Activated CD4-positive, alpha-beta T cell treated with anti-CD3 and anti-CD28 coated beads for 24 hours (primary cell): ENCODE data around the gene PPM1A.
"Not testable (repeated sequence)": the region's sequence is repeated elsewhere in the genome, so short reads cannot be mapped to it uniquely, and the experiment has no call there.

Experiments
- DNase-seq, 2 donors: peaks; one replicate each; pipeline ENCODE4 v3.0.0-alpha.2; 2020; ENCODE audit warnings: low read depth in 2 of 2

The PPM1A gene

DNA sequence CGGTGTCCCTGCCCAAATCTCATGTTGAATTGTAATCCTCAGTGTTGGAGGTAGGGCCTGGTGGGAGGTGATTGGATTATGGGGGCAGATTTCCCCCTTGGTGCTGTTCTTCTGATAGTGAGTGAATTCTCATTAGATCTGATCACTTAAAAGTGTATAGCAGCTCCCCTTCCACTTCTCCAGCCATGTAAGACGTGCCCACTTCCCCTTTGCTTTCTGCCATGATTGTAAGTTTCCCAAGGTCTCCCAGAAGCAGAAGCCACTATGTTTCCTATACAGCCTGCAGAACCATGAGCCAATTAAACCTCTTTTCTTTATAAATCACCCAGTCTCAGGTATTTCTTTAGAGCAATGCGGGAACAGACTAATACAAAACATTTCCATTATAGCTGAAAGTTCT lies 71.8 kb downstream of the PPM1A start:
- DNase-seq = not testable (repeated sequence)

- DNase-seq = no peak
Observed at GRCh38 chr14:60323199-60323896, 74.3 kb downstream of the PPM1A start.

- DNase-seq = no peak
Observed at GRCh38 chr14:60324837-60325236, 75.8 kb downstream of the PPM1A start.

DNA sequence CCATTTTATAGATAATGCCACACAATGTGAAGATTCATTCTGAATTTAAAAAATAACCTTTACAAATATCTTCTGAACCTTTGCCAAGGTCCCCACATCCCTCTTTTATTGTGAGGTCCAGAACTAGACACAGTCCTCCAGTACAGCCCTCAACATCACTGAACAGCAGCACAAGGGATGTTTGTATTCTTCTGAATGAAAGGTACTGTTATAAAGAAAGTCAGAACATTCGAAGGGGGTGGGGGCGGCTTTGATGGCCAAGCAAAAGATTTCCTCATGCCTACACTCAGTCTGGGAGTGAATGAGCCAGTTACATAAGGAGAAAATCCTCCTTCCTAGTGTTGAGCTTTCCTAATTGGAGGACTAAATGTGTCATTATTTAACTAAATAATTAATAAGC lies 77.3 kb downstream of the PPM1A start:
- DNase-seq = no peak

DNA sequence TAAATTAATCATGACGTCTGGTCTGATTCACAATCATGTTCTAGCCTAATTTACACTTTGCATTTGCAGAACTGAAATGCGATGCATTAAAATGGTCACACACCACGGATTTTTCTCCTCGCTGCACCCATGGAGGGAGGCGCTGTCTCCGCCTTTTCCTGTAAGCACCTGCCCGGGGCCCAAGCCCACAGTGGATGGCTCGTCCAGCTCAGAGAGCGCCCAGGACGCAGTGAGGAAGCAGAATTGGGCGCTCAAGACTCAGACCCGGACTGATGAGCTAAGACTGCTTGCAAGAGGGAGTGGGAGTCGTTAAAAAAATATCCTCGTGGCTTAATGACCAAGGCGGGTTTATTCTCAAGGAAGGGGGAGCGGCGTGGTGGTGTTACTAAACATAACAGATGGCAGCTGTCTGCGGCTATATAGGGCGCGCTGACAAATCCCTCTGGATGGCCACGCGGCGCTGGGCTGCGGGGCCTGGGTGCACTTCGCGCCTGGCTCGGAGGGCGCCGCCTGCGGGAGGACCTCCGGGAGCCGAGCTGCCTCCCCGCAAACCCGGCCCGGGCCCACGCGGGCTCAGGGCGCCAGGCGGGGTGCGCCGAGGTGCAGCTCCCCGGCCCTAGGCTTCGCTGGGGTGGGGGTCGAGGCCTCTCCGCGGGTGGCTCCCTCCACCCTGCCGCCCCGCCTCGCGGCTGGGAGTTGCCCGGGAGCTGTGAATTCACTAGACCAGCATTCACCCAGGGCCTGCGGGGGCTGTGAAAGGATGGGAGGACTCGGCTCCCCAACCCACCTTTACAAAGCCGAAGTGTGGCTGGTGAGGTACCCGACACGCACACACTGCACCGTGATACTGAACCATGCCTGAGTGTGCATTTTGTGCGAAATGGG lies 78.7 kb downstream of the PPM1A start:
- DNase-seq = peak in 1 of 2 donors; percentile 14

- no peak for DNase-seq
Observed at GRCh38 chr14:60328583-60328982, 79.6 kb downstream of the PPM1A start.

DNA sequence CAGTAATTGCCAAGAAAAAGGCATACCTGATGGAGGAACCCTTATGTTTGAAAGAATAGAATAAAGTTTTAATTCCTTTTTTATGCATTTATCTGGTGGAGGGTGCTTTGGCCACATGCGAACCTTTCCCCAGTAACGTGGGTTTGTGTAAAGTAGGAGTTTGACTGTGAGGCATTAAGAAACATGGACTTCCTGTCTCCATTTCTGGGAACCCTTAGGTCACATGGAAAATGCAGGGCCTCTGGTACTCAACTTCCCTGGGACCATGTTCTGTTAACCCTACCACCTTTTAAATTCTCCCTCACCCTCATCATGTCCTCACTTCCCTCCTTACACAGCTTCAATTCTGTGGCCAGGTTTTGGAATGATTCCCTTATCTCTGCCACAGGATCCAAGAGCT lies 80.3 kb downstream of the PPM1A start:
- no peak for DNase-seq

DNA sequence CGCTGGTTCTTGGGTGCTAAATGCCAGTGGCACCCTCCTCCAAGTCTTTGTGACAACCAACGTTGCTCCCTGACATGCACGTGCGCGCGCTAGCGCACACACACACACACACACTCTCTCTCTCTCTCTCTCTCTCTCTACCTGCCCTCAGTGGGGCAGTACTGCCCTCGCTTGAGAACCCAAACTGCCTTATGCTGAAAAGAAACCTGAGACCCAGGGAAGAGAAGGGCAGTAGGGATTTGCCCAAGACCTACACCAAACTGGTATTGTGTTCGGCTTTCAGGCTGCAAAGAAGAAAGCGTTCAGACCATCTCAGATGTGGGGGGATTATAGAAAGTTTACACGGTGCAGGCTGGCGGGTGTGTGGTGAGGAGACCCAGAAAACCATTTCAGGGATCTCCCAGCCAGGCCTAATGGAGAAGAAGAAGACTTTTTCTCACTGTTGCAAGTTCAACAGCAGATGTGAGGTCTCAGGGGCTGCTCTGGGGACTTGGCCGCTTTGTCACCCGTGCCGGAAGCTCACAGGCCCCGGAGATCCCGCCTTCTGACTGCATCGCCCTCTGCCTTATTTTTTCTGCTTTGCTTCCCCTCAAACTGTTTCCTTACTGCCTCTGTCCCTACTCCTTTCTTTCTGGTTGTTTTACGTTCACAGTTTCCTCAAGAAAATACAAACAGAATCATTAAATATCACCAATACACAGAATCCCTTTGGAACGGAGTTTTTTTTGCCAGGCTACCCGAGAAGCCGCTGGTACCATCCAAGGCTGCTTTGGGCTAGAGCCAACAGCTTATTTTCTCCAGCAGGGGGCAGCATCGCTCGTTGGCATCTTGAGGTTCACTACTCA lies 82.4 kb downstream of the PPM1A start:
- peak; percentile 71 to 76 for DNase-seq

- DNase-seq = no peak
Observed at GRCh38 chr14:60332046-60332399, 83.0 kb downstream of the PPM1A start.

- no peak for DNase-seq
Observed at GRCh38 chr14:60332869-60333268, 83.8 kb downstream of the PPM1A start.

GRCh38 chr14:60339571-60339970 lies 90.5 kb downstream of the PPM1A start:
- DNase-seq = no peak

DNA sequence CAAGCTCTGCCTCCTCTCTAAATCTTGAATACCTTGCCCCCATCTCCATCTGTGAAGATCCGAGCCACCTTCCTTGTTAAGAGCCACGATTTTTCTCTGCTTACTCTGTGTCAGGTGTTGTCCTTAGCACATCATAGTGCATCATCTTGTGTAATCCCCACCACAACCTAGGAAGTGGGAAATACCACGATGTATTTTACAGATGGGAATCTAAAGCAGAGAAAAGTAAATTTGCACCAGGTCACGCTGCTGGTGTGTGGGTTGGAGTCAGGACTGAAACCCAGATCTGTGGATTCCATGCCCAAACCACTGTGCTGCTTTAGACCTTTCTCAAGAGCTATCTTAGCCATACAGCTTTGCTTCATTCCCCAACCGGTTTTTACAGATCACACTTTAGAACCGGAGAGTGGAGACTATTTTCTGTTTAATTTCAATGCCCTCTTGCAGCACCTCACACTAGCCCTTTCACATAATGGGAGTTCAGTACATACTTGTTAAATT lies 94.6 kb downstream of the PPM1A start:
- no peak for DNase-seq

GRCh38 chr14:60344751-60345150 lies 95.7 kb downstream of the PPM1A start:
- DNase-seq = no peak

DNA sequence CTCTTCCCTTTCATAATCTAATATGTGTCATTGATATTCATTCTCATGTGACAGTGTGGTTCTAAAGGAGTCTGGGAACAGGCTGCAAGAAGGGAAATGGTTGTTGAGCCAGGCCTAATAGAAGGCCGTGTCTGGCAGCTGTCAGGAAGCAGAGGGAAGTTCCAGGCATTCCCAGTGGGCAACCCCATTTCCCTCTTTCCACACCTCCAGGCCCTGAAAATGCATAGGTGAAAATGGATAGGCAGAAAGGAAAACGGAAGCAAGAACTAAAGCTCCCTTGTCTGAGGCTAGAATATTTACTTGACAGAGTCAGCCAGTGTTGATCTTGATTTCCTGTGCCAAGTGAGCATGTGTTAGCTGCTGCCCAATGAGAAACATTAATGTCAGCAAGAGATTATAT lies 97.7 kb downstream of the PPM1A start:
- no peak for DNase-seq

GRCh38 chr14:60348211-60348610 lies 99.2 kb downstream of the PPM1A start:
- DNase-seq = no peak
